OCI-M1 (cell line): Measurements from ENCODE around the gene CLEC7A.
A peak's percentile ranks its signal among the peaks of the same experiment; 100 is the strongest.

Source experiments
- DNase-seq: peaks from one replicate; lab custom pipeline; 2025; lab: John Stamatoyannopoulos, UW

Gene CLEC7A

GRCh38 chr12:10140001-10140400, 10.0 kb upstream of the CLEC7A start:
- peak; percentile 85 for DNase-seq

- no peak for DNase-seq
Observed at GRCh38 chr12:10136637-10137205, 6.7 kb upstream of the CLEC7A start.

- DNase-seq = no peak
Observed at GRCh38 chr12:10135126-10135525, 5.1 kb upstream of the CLEC7A start.

- no peak for DNase-seq
Observed at GRCh38 chr12:10132850-10133370, 2.9 kb upstream of the CLEC7A start.

GRCh38 chr12:10131111-10131690, 1.2 kb upstream of the CLEC7A start:
- peak; percentile 71 for DNase-seq

GRCh38 chr12:10128687-10129086, 1.3 kb downstream of the CLEC7A start:
- peak; percentile 74 for DNase-seq

GRCh38 chr12:10126413-10126812, 3.6 kb downstream of the CLEC7A start:
- peak; percentile 8 for DNase-seq

GRCh38 chr12:10122689-10123088, 7.3 kb downstream of the CLEC7A start:
- DNase-seq = no peak

GRCh38 chr12:10121278-10121677, 8.7 kb downstream of the CLEC7A start:
- peak; percentile 24 for DNase-seq

GRCh38 chr12:10119066-10119465, 10.9 kb downstream of the CLEC7A start:
- no peak for DNase-seq

- no peak for DNase-seq
Observed at GRCh38 chr12:10115890-10116289, 14.1 kb downstream of the CLEC7A start.

- DNase-seq = no peak
Observed at GRCh38 chr12:10115311-10115710, 14.7 kb downstream of the CLEC7A start.

GRCh38 chr12:10113920-10114319, 16.1 kb downstream of the CLEC7A start:
- DNase-seq = no peak

- no peak for DNase-seq
Observed at GRCh38 chr12:10113075-10113474, 16.9 kb downstream of the CLEC7A start.

- no peak for DNase-seq
Observed at GRCh38 chr12:10111451-10111850, 18.5 kb downstream of the CLEC7A start.

GRCh38 chr12:10110256-10110844, 19.6 kb downstream of the CLEC7A start:
- no peak for DNase-seq

- no peak for DNase-seq
Observed at GRCh38 chr12:10102322-10102721, 27.7 kb downstream of the CLEC7A start.

GRCh38 chr12:10101648-10102220, 28.3 kb downstream of the CLEC7A start:
- no peak for DNase-seq

- DNase-seq = no peak
Observed at GRCh38 chr12:10101042-10101579, 28.9 kb downstream of the CLEC7A start.

GRCh38 chr12:10098791-10099190, 31.2 kb downstream of the CLEC7A start, which contains the start of gene CLEC1A:
CLEC1A (minus strand) TSS chr12:10098985; CDS start chr12:10098922, 63 bp downstream.
- no peak for DNase-seq

- DNase-seq = no peak
Observed at GRCh38 chr12:10097521-10097920, 32.5 kb downstream of the CLEC7A start.

GRCh38 chr12:10095971-10096370, 34.0 kb downstream of the CLEC7A start:
- DNase-seq = no peak
